HepG2 (cell line): ENCODE measurements around the gene SF3A2. TPM values are rescaled to one million over a fixed set of nuclear protein-coding genes. Genes with fewer than 3 reads are reported as not detected.

ENCODE experiments used
- ATAC-seq: fragments of 200-7000 bp; cut with Tn5 transposase; 3 replicates; pipeline ENCODE4 v1.9.1; 2020; ENCODE audit warnings: mild to moderate bottlenecking, moderate library complexity
- BruUV-seq: library from RNA; stranded (reverse); fragments of 400-500 nt; replicated peaks from 2 replicates; lab custom pipeline; 2021; lab: Mats Ljungman, UMichigan
- CTCF ChIA-PET: fragments of 300-600 bp; formaldehyde crosslinking; extraction: SDS; loops from one replicate; lab custom pipeline; 2021; ENCODE audit warnings: low total read pairs, inconsistent platforms, low intra/inter-chr PET ratio; lab: Yijun Ruan, JAX
- POLR2A ChIA-PET: fragments of 350-600 bp; sonication (Branson Sonifier 250); formaldehyde crosslinking; loops from one replicate; lab custom pipeline; 2020; ENCODE audit warnings: antibody characterized with exemption, inconsistent platforms; lab: Yijun Ruan, JAX
- DNase-seq: peaks from one replicate; pipeline ENCODE4 v3.0.0-alpha.2; 2015; ENCODE audit warnings: low spot score
- FAIRE-seq: peaks from 3 replicates; lab custom pipeline; 2011; peaks lifted over from hg19 to GRCh38; lab: Jason Lieb, UNC
- H2AFZ ChIP-seq: one replicate; pipeline ENCODE4 v1.6.1; 2011; ENCODE audit warnings: low read length, inconsistent platforms
- H3K27ac ChIP-seq: fragments of 300-600 bp; 3 replicates; pipeline ENCODE4 v1.8.0; 2011; ENCODE audit warnings: mixed run types, mild to moderate bottlenecking, mixed read lengths, low read length, inconsistent platforms; ENCODE audit not compliant: insufficient read depth; ENCODE audit errors: extremely low read length
- H3K27me3 ChIP-seq, 2 experiments: fragments of 200-600 bp in 1 of 2; 2 replicates in 1 of 2; 3 replicates in 1 of 2; pipeline versions ENCODE4 v1.6.0 to v1.8.0; 2011; ENCODE audit warnings: low read length in 2 of 2, mild to moderate bottlenecking in 2 of 2, moderate library complexity in 2 of 2, inconsistent platforms in 1 of 2; ENCODE audit not compliant: insufficient read depth in 2 of 2, control insufficient read depth in 1 of 2
- H3K36me3 ChIP-seq, 2 experiments: fragments of 200-600 bp in 1 of 2; replicated peaks in 1 of 2; 2 replicates in 1 of 2; 3 replicates in 1 of 2; pipeline versions ENCODE4 v1.5.1 to v1.8.0; 2011; ENCODE audit warnings: low read length in 2 of 2, inconsistent platforms in 1 of 2; ENCODE audit not compliant: insufficient read depth in 2 of 2, control insufficient read depth in 1 of 2
- H3K4me1 ChIP-seq: 2 replicates; pipeline ENCODE4 v1.5.1; 2012; ENCODE audit warnings: low read length, inconsistent platforms; ENCODE audit not compliant: insufficient read depth
- H3K4me2 ChIP-seq: 2 replicates; pipeline ENCODE4 v1.6.0; 2011; ENCODE audit warnings: low read depth, low read length, inconsistent platforms
- H3K4me3 ChIP-seq, 3 experiments: fragments of 200-600 bp in 1 of 3; sonication (generic), shearing (Covaris generic) in 1 of 3; replicated peaks in 1 of 3; 2 replicates each; pipeline ENCODE4 v1.5.1; 2011 to 2016; ENCODE audit warnings: low read length in 3 of 3, inconsistent platforms in 2 of 3, low read depth in 2 of 3, mild to moderate bottlenecking in 2 of 3, control low read depth in 1 of 3, mixed read lengths in 1 of 3; ENCODE audit not compliant: insufficient read depth in 1 of 3
- H3K79me2 ChIP-seq: one replicate; pipeline ENCODE4 v1.6.1; 2011; ENCODE audit warnings: low read length, inconsistent platforms; ENCODE audit not compliant: insufficient read depth
- H3K9ac ChIP-seq: 2 replicates; pipeline ENCODE4 v1.6.0; 2011; ENCODE audit warnings: mild to moderate bottlenecking, low read depth, low read length, inconsistent platforms; ENCODE audit not compliant: insufficient read depth
- H3K9me3 ChIP-seq: 2 replicates; pipeline ENCODE4 v1.5.1; 2012; ENCODE audit warnings: mild to moderate bottlenecking, low read length
- H4K20me1 ChIP-seq: 2 replicates; pipeline ENCODE4 v1.6.0; 2011; ENCODE audit warnings: inconsistent platforms, mild to moderate bottlenecking, low read length, moderate library complexity; ENCODE audit not compliant: insufficient read depth
- EZH2 ChIP-seq: conservative IDR thresholded peaks from 2 replicates; pipeline ENCODE4 v1.6.1; 2012; ENCODE audit warnings: mild to moderate bottlenecking, low read depth, low read length, moderate library complexity
- SIN3B ChIP-seq: fragments of 150-350 bp; IDR thresholded peaks from 2 replicates; pipeline ENCODE4 v1.6.1; 2014; ENCODE audit warnings: low read length
- STAG1 ChIP-seq: sonication (generic); formaldehyde crosslinking; IDR thresholded peaks from 2 replicates; pipeline ENCODE4 v1.4.0; 2020; ENCODE audit warnings: missing genetic modification reagents
- TCF7L2 ChIP-seq: IDR thresholded peaks from 2 replicates; pipeline ENCODE4 v1.6.1; 2011; ENCODE audit warnings: mild to moderate bottlenecking, low read depth, low read length, moderate library complexity
- ZNF335 ChIP-seq: sonication (generic); formaldehyde crosslinking; IDR thresholded peaks from 2 replicates; pipeline ENCODE4 v1.4.0; 2020; ENCODE audit warnings: missing genetic modification reagents
- ZNF570 ChIP-seq: sonication (generic); formaldehyde crosslinking; IDR thresholded peaks from 2 replicates; pipeline ENCODE4 v1.4.0; 2020; ENCODE audit warnings: mild to moderate bottlenecking, missing genetic modification reagents, borderline replicate concordance
- ZNF644 ChIP-seq: IDR thresholded peaks from 2 replicates; pipeline ENCODE4 v1.6.1; 2016; ENCODE audit warnings: low read depth
- WGBS: methylation state at CpG from one replicate; pipeline ENCODE4 v1.1.6; 2017; ENCODE audit warnings: low lambda C conversion rate; 5-methylcytosine and 5-hydroxymethylcytosine counted together
- in situ Hi-C: cut with HindIII; loops from 2 replicates; pipeline ENCODE4 v1.10.0; 2017; ENCODE audit warnings: low pct_unique_long_range_greater_than_20kb; ENCODE audit not compliant: extremely low pct_ligation_motif_present
- intact Hi-C: fragments of 100-400 bp; cut with micrococcal nuclease; formaldehyde crosslinking; loops from one replicate; pipeline ENCODE4 v1.10.0; 2022; ENCODE audit not compliant: unreplicated experiment
- polyA plus RNA-seq, 8 experiments: library from polyadenylated mRNA; depleted of rRNA in 3 of 8; stranded (reverse) in 7 of 8; unstranded in 1 of 8; fragments of >200 nt; fragmentation: Illumina TruSeq in 4 of 8; extraction: Trizol in 4 of 8; gene quantifications; 2 replicates each; pipeline versions ENCODE4 v1.2.1 to v1.2.3, GENCODE V29; 2011 to 2016; ENCODE audit warnings: low read depth in 4 of 8, missing spikeins in 1 of 8, mixed read lengths in 1 of 8; ENCODE audit not compliant: insufficient read depth in 1 of 8
- total RNA-seq, 5 experiments: library from RNA; depleted of rRNA; stranded (reverse); fragments of >200 nt; fragmentation: Illumina TruSeq; extraction: Trizol; gene quantifications; 2 replicates each; pipeline ENCODE4 v1.2.3, GENCODE V29; 2016; ENCODE audit warnings: low read depth in 1 of 5
- TF ChIP-seq, protein P1 (sequence below): sonication (generic); formaldehyde crosslinking; IDR thresholded peaks from 2 replicates; pipeline ENCODE4 v1.5.0; 2020; ENCODE audit warnings: mild to moderate bottlenecking, missing genetic modification reagents, moderate library complexity

Gene SF3A2
- total and polyA plus RNA-seq, 2 of the 13 experiments (the other 11 are each of a cell fraction or from before 2014, with no cell fraction given) = 8.6 to 8.8 TPM

DNA sequence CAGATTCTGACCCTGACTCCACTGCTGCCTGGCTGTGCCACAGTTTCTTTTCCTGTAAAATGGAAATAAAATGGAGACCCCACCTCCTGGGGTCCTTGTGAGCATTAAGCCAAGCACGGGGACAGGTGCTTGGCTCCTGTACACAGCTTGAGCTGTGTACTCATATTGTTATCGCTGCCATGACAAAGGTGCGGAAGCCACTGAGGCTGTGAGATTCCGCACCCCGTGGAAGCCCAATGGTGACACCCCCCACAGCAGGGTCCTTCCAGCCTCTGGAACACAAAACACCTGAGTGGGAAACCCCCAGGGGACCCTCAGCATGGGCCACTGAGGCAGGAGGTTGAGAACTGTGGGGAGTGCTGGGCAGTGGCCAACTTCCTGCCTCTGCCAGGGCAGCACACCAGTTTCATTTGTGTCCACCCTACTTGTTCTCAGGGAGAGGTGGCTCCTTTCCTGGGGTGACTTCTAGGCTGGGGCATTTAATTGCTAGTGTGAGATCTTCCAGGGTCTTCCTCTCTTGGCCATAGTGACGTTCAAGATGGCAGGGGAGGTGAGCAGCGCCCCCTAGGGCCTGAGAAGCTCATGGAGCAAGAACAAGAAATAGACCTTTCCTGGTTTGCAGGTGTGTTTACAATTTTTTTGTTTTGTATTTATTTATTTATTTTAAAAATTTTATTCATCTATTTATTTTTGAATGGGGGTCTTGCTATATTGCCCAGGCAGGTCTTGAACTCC, 25.0 kb downstream of the SF3A2 start:
- TF ChIP-seq ZNF335 (CRISPR knock-in tag) (no peak), TCF7L2 (no peak), ZNF570 (no peak), SIN3B (no peak), STAG1 (CRISPR knock-in tag) (peak; percentile 15; the same call in 1 of the 2 replicates), EZH2 (no peak), ZNF644 (CRISPR knock-in tag) (0 out of 2 replicates have a peak, but pooled peaks have one; percentile 16)
- TF ChIP-seq, protein P1, sequence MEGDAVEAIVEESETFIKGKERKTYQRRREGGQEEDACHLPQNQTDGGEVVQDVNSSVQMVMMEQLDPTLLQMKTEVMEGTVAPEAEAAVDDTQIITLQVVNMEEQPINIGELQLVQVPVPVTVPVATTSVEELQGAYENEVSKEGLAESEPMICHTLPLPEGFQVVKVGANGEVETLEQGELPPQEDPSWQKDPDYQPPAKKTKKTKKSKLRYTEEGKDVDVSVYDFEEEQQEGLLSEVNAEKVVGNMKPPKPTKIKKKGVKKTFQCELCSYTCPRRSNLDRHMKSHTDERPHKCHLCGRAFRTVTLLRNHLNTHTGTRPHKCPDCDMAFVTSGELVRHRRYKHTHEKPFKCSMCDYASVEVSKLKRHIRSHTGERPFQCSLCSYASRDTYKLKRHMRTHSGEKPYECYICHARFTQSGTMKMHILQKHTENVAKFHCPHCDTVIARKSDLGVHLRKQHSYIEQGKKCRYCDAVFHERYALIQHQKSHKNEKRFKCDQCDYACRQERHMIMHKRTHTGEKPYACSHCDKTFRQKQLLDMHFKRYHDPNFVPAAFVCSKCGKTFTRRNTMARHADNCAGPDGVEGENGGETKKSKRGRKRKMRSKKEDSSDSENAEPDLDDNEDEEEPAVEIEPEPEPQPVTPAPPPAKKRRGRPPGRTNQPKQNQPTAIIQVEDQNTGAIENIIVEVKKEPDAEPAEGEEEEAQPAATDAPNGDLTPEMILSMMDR (CRISPR knock-in tag) = peak; percentile 60
- Histone ChIP-seq H3K4me3 (no peak overlapping the region), H3K27ac (no peak overlapping the region), H3K4me1 (peaks cover 57% of the 10 kb centered on the region), H3K36me3 (no peaks in the 10 kb centered on the region), H3K9me3 (no peaks in the 10 kb centered on the region), H2AFZ (no peak overlapping the region), H3K4me2 (no peak overlapping the region; the same call in 1 of the 2 replicates), H3K27me3 (peaks cover 3 to 5% of the 10 kb centered on the region in 2 experiments; a peak in 2 of 5 replicates), H4K20me1 (no peaks in the 10 kb centered on the region), H3K79me2 (no peaks in the 10 kb centered on the region), H3K9ac (no peak overlapping the region)
- DNase-seq = no peak
- intact Hi-C loops = no loop called here
- in situ Hi-C loops = no loop called here
- ChIA-PET POLR2A (interaction anchor here (0.8 to 5.2 kb wide), 3 partner anchors 22 to 105 kb away, joined by 3 to 35 read pairs (median 3); no protein-coding TSS in a partner anchor), CTCF (interaction anchor here (1.7 kb wide), 1 partner anchor 8 kb away, joined by 6 read pairs; no protein-coding TSS in a partner anchor)
- no peak for FAIRE-seq
- 0% methylated on average over 2 of the region's 7 CpGs for WGBS
- no TSS peak for BruUV-seq
- ATAC-seq = no peak
